SK-N-SH treated with all-trans-retinoic acid at 6 μM for 48 hours (cell line): ENCODE results near the gene BAG2.

Experiments
- ESRRG ChIP-seq: fragments of 250-450 bp; sonication (Bioruptor Pico); IDR thresholded peaks from 2 replicates; pipeline ENCODE4 v1.6.1; 2021; ENCODE audit warnings: mild to moderate bottlenecking
- OSR1 ChIP-seq: fragments of 250-450 bp; sonication (Bioruptor Pico); IDR thresholded peaks from 2 replicates; pipeline ENCODE4 v1.8.0; 2022; ENCODE audit warnings: moderate library complexity, mild to moderate bottlenecking, inconsistent platforms
- ZC3H10 ChIP-seq: fragments of 250-450 bp; sonication (Bioruptor Pico); IDR thresholded peaks from 2 replicates; pipeline ENCODE4 v1.5.1; 2021; ENCODE audit warnings: mild to moderate bottlenecking, moderate library complexity

DNA sequence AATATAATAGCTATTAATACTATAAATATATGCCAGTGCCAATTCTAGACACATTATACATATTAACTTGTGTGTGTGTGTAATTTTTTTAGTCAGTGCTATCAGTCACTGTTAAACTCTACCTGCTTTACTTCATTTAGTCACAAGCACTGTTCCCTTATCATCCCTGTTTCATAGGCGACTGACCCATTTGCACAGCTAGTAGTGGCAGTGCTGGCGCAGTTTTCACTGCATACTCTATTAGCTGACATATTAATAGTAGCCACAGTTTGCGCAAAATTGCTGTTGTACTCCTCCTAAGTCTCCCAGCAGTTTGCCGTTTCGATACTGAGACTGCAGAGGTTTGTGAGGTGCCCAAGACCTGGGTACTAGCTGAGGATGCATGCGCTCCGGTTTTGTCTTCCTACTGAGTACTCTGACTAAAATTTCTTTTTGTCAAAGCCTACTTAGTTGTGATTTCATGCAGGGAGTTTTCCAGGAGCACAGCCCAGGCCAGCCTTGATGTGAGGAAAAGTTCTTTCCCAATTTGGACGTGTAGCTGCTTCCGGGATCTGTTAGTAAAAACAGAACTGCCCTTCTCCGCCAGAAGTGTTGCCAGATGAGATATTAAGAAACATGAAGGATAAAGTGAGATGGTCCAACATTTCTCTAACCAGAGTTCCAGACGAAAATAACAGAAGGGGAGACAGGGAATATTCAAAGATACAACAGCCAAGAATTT lies 5.6 kb downstream of the BAG2 start:
- TF ChIP-seq ESRRG (no peak), OSR1 (CRISPR knock-in tag) (no peak), ZC3H10 (CRISPR knock-in tag) (no peak)
